Measurements from ENCODE around the gene CTBP2. TPM values are rescaled to one million over a fixed set of nuclear protein-coding genes. Genes with fewer than 3 reads are reported as not detected.
A peak's percentile ranks its signal among the peaks of the same experiment; 100 is the strongest.

CTBP2 gene
- total and polyA plus RNA-seq, 8 donors = 21.3 to 169 (median 61.6) TPM

GRCh38 chr10:125006921-125007426 lies 153.4 kb downstream of the CTBP2 start:
- H3K27me3 ChIP-seq = no peaks in the 10 kb centered on the region
- 74 to 81% (median 78%) methylated on average over 19 of the region's 19 CpGs for WGBS, 5 donors
- peaks cover 12 to 53% (median 40%) of the 10 kb centered on the region in 4 donors for H3K36me3 ChIP-seq
- TF ChIP-seq POLR2A (IDR thresholded peaks at IDR 0.05) (no peak), POLR2AphosphoS5 (IDR thresholded peaks at IDR 0.05) (no peak), CTCF (IDR thresholded peaks at IDR 0.05) (no peak), EP300 (IDR thresholded peaks at IDR 0.05) (no peak)
- H3K4me1 ChIP-seq = peaks cover 26 to 97% (median 65%) of the 10 kb centered on the region in 4 donors
- H3K27ac ChIP-seq = peak overlapping the region in 2 of 5 donors; percentile 72 to 87
- intact Hi-C loops (cut with DNase I; ENCODE audit: low total_unique reads) = no loop called here
- no peak overlapping the region for H3K4me3 ChIP-seq
- peak in 1 of 2 donors; percentile 52 for DNase-seq
- H3K9me3 ChIP-seq = no peaks in the 10 kb centered on the region

- TF ChIP-seq POLR2AphosphoS5 (IDR thresholded peaks at IDR 0.05) = no peak
- no peak for TF ChIP-seq EP300 (IDR thresholded peaks at IDR 0.05)
- TF ChIP-seq POLR2A (IDR thresholded peaks at IDR 0.05) = no peak
- Histone ChIP-seq H3K36me3 (peaks cover 13 to 50% (median 46%) of the 10 kb centered on the region in 4 donors), H3K27me3 (no peaks in the 10 kb centered on the region), H3K4me3 (no peak overlapping the region), H3K9me3 (no peaks in the 10 kb centered on the region), H3K4me1 (peaks cover 34 to 97% (median 66%) of the 10 kb centered on the region in 4 donors), H3K27ac (peak overlapping the region in 1 of 5 donors; percentile 87)
- DNase-seq = no peak
- 82 to 92% (median 88%) methylated on average over 9 of the region's 9 CpGs for WGBS, 5 donors
- intact Hi-C loops (cut with DNase I; ENCODE audit: low total_unique reads) = no loop called here
These were observed 154.1 kb downstream of the CTBP2 start for GRCh38 chr10:125006188-125006680.

- DNase-seq = peak in 1 of 2 donors; percentile 23
- Histone ChIP-seq H3K27ac (no peak overlapping the region), H3K9me3 (no peaks in the 10 kb centered on the region), H3K4me1 (peaks cover 40 to 97% (median 71%) of the 10 kb centered on the region in 4 donors), H3K4me3 (no peak overlapping the region), H3K36me3 (peaks cover 15 to 57% (median 52%) of the 10 kb centered on the region in 4 donors), H3K27me3 (no peaks in the 10 kb centered on the region)
- TF ChIP-seq EP300 (IDR thresholded peaks at IDR 0.05) (no peak), CTCF (IDR thresholded peaks at IDR 0.05) (no peak), POLR2AphosphoS5 (IDR thresholded peaks at IDR 0.05) (no peak), POLR2A (IDR thresholded peaks at IDR 0.05) (no peak)
- 90 to 94% (median 92%) methylated on average over 30 to 36 of the region's 36 CpGs for WGBS, 5 donors
- intact Hi-C loops (cut with DNase I; ENCODE audit: low total_unique reads) = no loop called here
These were observed 154.8 kb downstream of the CTBP2 start for GRCh38 chr10:125005312-125006187.

- DNase-seq = peak in 1 of 2 donors; percentile 17
- H3K4me3 ChIP-seq = no peak overlapping the region
- intact Hi-C loops (cut with DNase I; ENCODE audit: low total_unique reads) = no loop called here
- no peak overlapping the region for H3K27ac ChIP-seq
- peaks cover 23 to 65% (median 60%) of the 10 kb centered on the region in 4 donors for H3K36me3 ChIP-seq
- TF ChIP-seq POLR2AphosphoS5 (IDR thresholded peaks at IDR 0.05) (no peak), POLR2A (IDR thresholded peaks at IDR 0.05) (no peak), CTCF (IDR thresholded peaks at IDR 0.05) (no peak), EP300 (IDR thresholded peaks at IDR 0.05) (no peak)
- no peaks in the 10 kb centered on the region for H3K27me3 ChIP-seq
- peaks cover 47 to 97% (median 76%) of the 10 kb centered on the region in 4 donors for H3K4me1 ChIP-seq
- H3K9me3 ChIP-seq = no peaks in the 10 kb centered on the region
- WGBS, 5 donors = 84 to 88% (median 86%) methylated on average over 14 to 19 of the region's 19 CpGs
These were observed 155.6 kb downstream of the CTBP2 start for GRCh38 chr10:125004571-125005311.

Data from stomach (tissue), 9 donors.